GM23338 (cell line): ENCODE data around the gene ANO4. TPM values are rescaled to one million over a fixed set of nuclear protein-coding genes. Genes with fewer than 3 reads are reported as not detected.

Experiments
- ATAC-seq: fragments of 200-7000 bp; cut with Tn5 transposase; 3 replicates; pipeline ENCODE4 v1.9.1; 2020
- DNase-seq: peaks from one replicate; pipeline ENCODE4 v3.0.0-alpha.2; 2015; ENCODE audit warnings: low spot score
- H2AFZ ChIP-seq: fragments of 200-600 bp; sonication (generic); 2 replicates; pipeline ENCODE4 v1.8.0; 2016; ENCODE audit warnings: antibody characterized with exemption, mild to moderate bottlenecking, moderate library complexity
- H3F3A ChIP-seq: fragments of 200-600 bp; sonication (generic); replicated peaks from 2 replicates; pipeline ENCODE4 v1.8.0; 2017; ENCODE audit warnings: antibody characterized with exemption, mixed run types, low read depth
- H3K27ac ChIP-seq: fragments of 200-600 bp; sonication (generic); 2 replicates; pipeline ENCODE4 v1.6.1; 2016; ENCODE audit warnings: low read depth
- H3K27me3 ChIP-seq: fragments of 200-600 bp; sonication (generic); 2 replicates; pipeline ENCODE4 v1.8.0; 2016; ENCODE audit warnings: mild to moderate bottlenecking, mixed run types, moderate library complexity; ENCODE audit not compliant: insufficient read depth
- H3K36me3 ChIP-seq: fragments of 200-600 bp; sonication (generic); 2 replicates; pipeline ENCODE4 v1.8.0; 2016; ENCODE audit warnings: mild to moderate bottlenecking; ENCODE audit not compliant: insufficient read depth
- H3K4me1 ChIP-seq: fragments of 200-600 bp; sonication (generic); 2 replicates; pipeline ENCODE4 v1.8.0; 2016; ENCODE audit warnings: mild to moderate bottlenecking, moderate library complexity; ENCODE audit not compliant: insufficient read depth
- H3K4me2 ChIP-seq: fragments of 200-600 bp; sonication (generic); 2 replicates; pipeline ENCODE4 v1.7.1; 2017; ENCODE audit warnings: mixed run types
- H3K4me3 ChIP-seq: fragments of 200-600 bp; sonication (generic); 2 replicates; pipeline ENCODE4 v1.6.1; 2016; ENCODE audit warnings: mixed run types
- H3K79me2 ChIP-seq: fragments of 200-600 bp; sonication (generic); replicated peaks from 2 replicates; pipeline ENCODE4 v1.8.0; 2017; ENCODE audit warnings: mild to moderate bottlenecking; ENCODE audit not compliant: insufficient read depth
- H3K9me2 ChIP-seq: fragments of 200-600 bp; sonication (generic); 2 replicates; pipeline ENCODE4 v1.8.0; 2017; ENCODE audit not compliant: insufficient read depth
- H4K20me1 ChIP-seq: fragments of 200-600 bp; sonication (generic); replicated peaks from 2 replicates; pipeline ENCODE4 v1.8.0; 2017; ENCODE audit warnings: mild to moderate bottlenecking; ENCODE audit not compliant: insufficient read depth
- H3K27ac Mint-ChIP-seq: 2 replicates; pipeline ENCODE4 v1.8.0; 2020; ENCODE audit warnings: inconsistent platforms, mild to moderate bottlenecking, moderate library complexity, mixed read lengths
- H3K27me3 Mint-ChIP-seq: 3 replicates; pipeline ENCODE4 v1.8.0; 2022; ENCODE audit warnings: low read depth, mild to moderate bottlenecking, moderate library complexity, mixed read lengths, inconsistent platforms; ENCODE audit not compliant: insufficient read depth, poor library complexity
- H3K36me3 Mint-ChIP-seq: 3 replicates; pipeline ENCODE4 v1.8.0; 2021; ENCODE audit warnings: low read depth, mild to moderate bottlenecking, inconsistent platforms, moderate library complexity, mixed read lengths
- H3K4me1 Mint-ChIP-seq: 3 replicates; pipeline ENCODE4 v1.8.0; 2020; ENCODE audit warnings: mild to moderate bottlenecking, inconsistent platforms, mixed read lengths
- H3K4me3 Mint-ChIP-seq: 3 replicates; pipeline ENCODE4 v1.8.0; 2021; ENCODE audit warnings: moderate library complexity, mild to moderate bottlenecking, inconsistent platforms, mixed read lengths
- H3K9me3 Mint-ChIP-seq: 3 replicates; pipeline ENCODE4 v1.8.0; 2020; ENCODE audit warnings: moderate library complexity, mild to moderate bottlenecking, inconsistent platforms, mixed read lengths
- ETS1 ChIP-seq: IDR thresholded peaks from 2 replicates; pipeline ENCODE4 v1.6.1; 2016; ENCODE audit warnings: antibody characterized with exemption
- EZH2 ChIP-seq: fragments of 200-600 bp; sonication (generic); IDR thresholded peaks from one replicate; pipeline ENCODE4 v1.8.0; 2017; ENCODE audit warnings: antibody characterized with exemption, mild to moderate bottlenecking, low read depth; ENCODE audit not compliant: unreplicated experiment
- POLR2AphosphoS5 ChIP-seq: IDR thresholded peaks from 2 replicates; pipeline ENCODE4 v1.6.1; 2016; ENCODE audit warnings: antibody characterized with exemption, low read depth
- STAT1 ChIP-seq: IDR thresholded peaks from one replicate; pipeline ENCODE4 v1.6.1; 2016; ENCODE audit warnings: antibody characterized with exemption; ENCODE audit not compliant: unreplicated experiment
- ZNF331 ChIP-seq: fragments of 250-450 bp; sonication (Bioruptor Pico); IDR thresholded peaks from 2 replicates; pipeline ENCODE4 v1.5.0; 2020; ENCODE audit warnings: low read depth, mild to moderate bottlenecking, moderate library complexity
- ZNF462 ChIP-seq: fragments of 250-450 bp; sonication (Bioruptor Pico); IDR thresholded peaks from 2 replicates; pipeline ENCODE4 v1.5.0; 2020; ENCODE audit warnings: mild to moderate bottlenecking, moderate library complexity
- polyA plus RNA-seq: library from polyadenylated mRNA; unstranded; fragments of >200 nt; fragmentation: Nextera tagmentation; extraction: Ambion mirVana; gene quantifications from 2 replicates; pipeline ENCODE4 v1.2.1, GENCODE V29; 2016
- total RNA-seq: library from RNA; depleted of rRNA; stranded (reverse); fragments of >200 nt; shearing (Covaris generic); gene quantifications from 2 replicates; pipeline ENCODE4 v1.2.3, GENCODE V29; 2014

Gene ANO4
- total and polyA plus RNA-seq, 2 experiments from 2014 or later = 1.7 to 8.7 TPM

GRCh38 chr12:100908501-100908900 is 113.9 kb downstream of the ANO4 start:
- H3K9me2 ChIP-seq = no peaks in the 10 kb centered on the region
- no peaks in the 10 kb centered on the region for H3K36me3 ChIP-seq
- no peak overlapping the region for H3K27ac ChIP-seq
- H3K4me2 ChIP-seq = no peak overlapping the region
- no peaks in the 10 kb centered on the region for H3F3A ChIP-seq
- Mint-ChIP-seq H3K36me3 (no peaks in the 10 kb centered on the region), H3K4me1 (no peaks in the 10 kb centered on the region), H3K27ac (no peak overlapping the region), H3K27me3 (no peaks in the 10 kb centered on the region), H3K4me3 (no peak overlapping the region), H3K9me3 (no peaks in the 10 kb centered on the region)
- no peaks in the 10 kb centered on the region for H3K27me3 ChIP-seq
- TF ChIP-seq ETS1 = no peak
- no peak for TF ChIP-seq STAT1
- no peak for TF ChIP-seq ZNF331 (CRISPR knock-in tag)
- no peak for TF ChIP-seq EZH2
- TF ChIP-seq ZNF462 (CRISPR knock-in tag) = no peak
- TF ChIP-seq POLR2AphosphoS5 = no peak
- no peaks in the 10 kb centered on the region for H3K79me2 ChIP-seq
- no peak for ATAC-seq
- H4K20me1 ChIP-seq = no peaks in the 10 kb centered on the region
- no peak for DNase-seq
- no peak overlapping the region for H3K4me3 ChIP-seq
- no peaks in the 10 kb centered on the region for H3K4me1 ChIP-seq
- no peak overlapping the region for H2AFZ ChIP-seq
